Lower leg skin (tissue), 3 donors: ENCODE measurements around the gene CCL22.

Experiments used
- CTCF ChIP-seq, 3 donors: fragments of 450-650 bp; IDR thresholded peaks; one replicate each; pipeline ENCODE4 v1.5.1; 2016; ENCODE audit warnings: antibody characterized with exemption in 3 of 3, mild to moderate bottlenecking in 3 of 3, moderate library complexity in 2 of 3
- POLR2A ChIP-seq, 2 donors: fragments of 450-650 bp; IDR thresholded peaks; one replicate each; pipeline ENCODE4 v1.6.1; 2016 to 2017; ENCODE audit warnings: antibody characterized with exemption in 2 of 2, mild to moderate bottlenecking in 1 of 2, moderate library complexity in 1 of 2

GRCh38 chr16:57360321-57360935 lies 1.8 kb downstream of the CCL22 start:
- no peak for TF ChIP-seq CTCF (IDR thresholded peaks at IDR 0.05)
- TF ChIP-seq POLR2A (IDR thresholded peaks at IDR 0.05): no peak
